ENCODE results near the gene GYS1. TPM values are rescaled to one million over a fixed set of nuclear protein-coding genes. Genes with fewer than 3 reads are reported as not detected.

Gene GYS1
- total RNA-seq, 1 experiment from 2014 or later: 38.6 TPM

DNA sequence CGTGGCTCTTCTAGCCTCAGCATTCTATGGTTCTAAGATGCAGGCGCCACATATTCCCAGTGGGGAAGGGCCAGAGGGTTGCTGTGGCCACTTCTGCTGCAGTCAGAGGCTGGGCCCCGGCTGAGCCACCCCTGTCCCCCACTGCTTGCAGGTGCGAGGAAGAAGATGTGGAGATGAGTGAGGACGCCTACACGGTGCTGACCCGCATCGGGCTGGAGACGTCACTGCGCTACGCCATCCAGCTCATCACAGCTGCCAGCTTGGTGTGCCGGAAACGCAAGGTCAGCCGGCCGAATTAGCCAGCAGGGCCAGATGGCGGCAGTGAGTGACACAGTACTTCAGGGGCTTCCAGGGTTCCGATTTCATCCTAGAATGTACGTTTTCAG lies 21.8 kb upstream of the GYS1 start:
- ATAC-seq: no peak
- no peaks in the 10 kb centered on the region for H3F3A ChIP-seq (ENCODE audit: low read length, unreplicated experiment)
- H3K4me3 ChIP-seq (ENCODE audit: low read length): no peak overlapping the region
- no peaks in the 10 kb centered on the region for H4K20me1 ChIP-seq (ENCODE audit: low read length)
- no peak overlapping the region for H3K9ac ChIP-seq (ENCODE audit: low read length)
- H3K36me3 ChIP-seq (ENCODE audit: low read depth, low read length): no peaks in the 10 kb centered on the region
- no peaks in the 10 kb centered on the region for H3K27me3 ChIP-seq (ENCODE audit: low read length)
- no peak for DNase-seq
- no peaks in the 10 kb centered on the region for H3K9me3 ChIP-seq (ENCODE audit: low read length)
- ChIA-PET POLR2A (ENCODE audit: unreplicated experiment) (no interaction called here), CTCF (no interaction called here)
- no peak overlapping the region for H3K4me2 ChIP-seq (ENCODE audit: low read length)
- no peak overlapping the region for H3K27ac ChIP-seq (ENCODE audit: low read length)
- no peaks in the 10 kb centered on the region for H3K79me2 ChIP-seq (ENCODE audit: low read length)
- no TSS peak for BruUV-seq (replicated peaks)
- TF ChIP-seq EZH2phosphoT487 (IDR thresholded peaks at IDR 0.05; ENCODE audit: borderline replicate concordance, low read length): no peak
- TF ChIP-seq, protein P1, sequence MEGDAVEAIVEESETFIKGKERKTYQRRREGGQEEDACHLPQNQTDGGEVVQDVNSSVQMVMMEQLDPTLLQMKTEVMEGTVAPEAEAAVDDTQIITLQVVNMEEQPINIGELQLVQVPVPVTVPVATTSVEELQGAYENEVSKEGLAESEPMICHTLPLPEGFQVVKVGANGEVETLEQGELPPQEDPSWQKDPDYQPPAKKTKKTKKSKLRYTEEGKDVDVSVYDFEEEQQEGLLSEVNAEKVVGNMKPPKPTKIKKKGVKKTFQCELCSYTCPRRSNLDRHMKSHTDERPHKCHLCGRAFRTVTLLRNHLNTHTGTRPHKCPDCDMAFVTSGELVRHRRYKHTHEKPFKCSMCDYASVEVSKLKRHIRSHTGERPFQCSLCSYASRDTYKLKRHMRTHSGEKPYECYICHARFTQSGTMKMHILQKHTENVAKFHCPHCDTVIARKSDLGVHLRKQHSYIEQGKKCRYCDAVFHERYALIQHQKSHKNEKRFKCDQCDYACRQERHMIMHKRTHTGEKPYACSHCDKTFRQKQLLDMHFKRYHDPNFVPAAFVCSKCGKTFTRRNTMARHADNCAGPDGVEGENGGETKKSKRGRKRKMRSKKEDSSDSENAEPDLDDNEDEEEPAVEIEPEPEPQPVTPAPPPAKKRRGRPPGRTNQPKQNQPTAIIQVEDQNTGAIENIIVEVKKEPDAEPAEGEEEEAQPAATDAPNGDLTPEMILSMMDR (conservative IDR thresholded peaks at IDR 0.05; ENCODE audit: low read depth, low read length): no peak
- TF ChIP-seq EZH2 (IDR thresholded peaks at IDR 0.05; ENCODE audit: low read length, unreplicated experiment): no peak
- intact Hi-C loops (cut with micrococcal nuclease): no loop called here
- H2AFZ ChIP-seq (ENCODE audit: low read length): no peak overlapping the region
- no peaks in the 10 kb centered on the region for H3K9me2 ChIP-seq (replicated peaks; ENCODE audit: low read length)
- H3K4me1 ChIP-seq (ENCODE audit: insufficient read depth, low read length): peaks cover 10% of the 10 kb centered on the region; the same call in 1 of the 2 replicates

DNA sequence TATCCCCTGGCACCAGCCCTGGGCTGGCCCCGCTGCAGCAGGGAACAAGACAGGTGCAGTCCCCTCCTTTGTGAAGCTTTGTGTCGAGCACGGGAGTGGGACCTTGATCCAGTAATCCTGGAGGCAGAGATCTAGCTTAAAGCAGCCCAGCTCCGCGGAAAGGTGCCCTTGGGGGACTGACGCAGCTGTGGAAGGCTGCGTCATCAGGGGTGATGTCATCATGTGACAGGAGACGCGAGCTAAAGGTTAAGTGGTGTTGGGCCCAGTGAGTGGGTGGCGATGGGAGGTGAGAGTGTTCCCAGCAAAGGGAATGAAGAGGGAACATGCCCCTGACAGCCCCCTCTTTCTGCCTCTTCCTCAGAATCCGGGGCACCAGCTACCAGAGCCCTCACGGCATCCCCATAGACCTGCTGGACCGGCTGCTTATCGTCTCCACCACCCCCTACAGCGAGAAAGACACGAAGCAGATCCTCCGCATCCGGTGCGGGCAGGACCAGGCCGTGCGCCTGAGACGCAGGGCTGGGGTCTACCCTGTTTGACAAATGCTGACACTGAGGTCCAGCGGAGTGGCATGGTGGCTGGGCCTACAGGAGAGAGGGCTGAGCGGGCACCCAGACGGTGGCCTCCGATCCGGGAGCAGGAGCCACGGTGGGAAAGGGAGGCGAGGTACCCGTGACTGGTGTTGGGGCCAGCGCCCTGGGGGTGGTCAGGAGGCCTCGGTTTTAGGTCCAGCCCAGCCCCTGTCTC lies 21.2 kb upstream of the GYS1 start:
- H3K4me1 ChIP-seq (ENCODE audit: insufficient read depth, low read length): peaks cover 7% of the 10 kb centered on the region; the same call in 1 of the 2 replicates
- H3K79me2 ChIP-seq (ENCODE audit: low read length): no peaks in the 10 kb centered on the region
- intact Hi-C loops (cut with micrococcal nuclease): no loop called here
- H3F3A ChIP-seq (ENCODE audit: low read length, unreplicated experiment): no peaks in the 10 kb centered on the region
- DNase-seq: no peak
- H3K36me3 ChIP-seq (ENCODE audit: low read depth, low read length): peaks cover 3% of the 10 kb centered on the region; the same call in 1 of the 2 replicates
- ChIA-PET CTCF (no interaction called here), POLR2A (ENCODE audit: unreplicated experiment) (no interaction called here)
- no peak overlapping the region for H2AFZ ChIP-seq (ENCODE audit: low read length)
- no peak overlapping the region for H3K4me2 ChIP-seq (ENCODE audit: low read length)
- no peak overlapping the region for H3K9ac ChIP-seq (ENCODE audit: low read length)
- H3K9me3 ChIP-seq (ENCODE audit: low read length): no peaks in the 10 kb centered on the region
- H3K27ac ChIP-seq (ENCODE audit: low read length): no peak overlapping the region
- no peak for TF ChIP-seq EZH2 (IDR thresholded peaks at IDR 0.05; ENCODE audit: low read length, unreplicated experiment)
- no peak for TF ChIP-seq EZH2phosphoT487 (IDR thresholded peaks at IDR 0.05; ENCODE audit: borderline replicate concordance, low read length)
- TF ChIP-seq, protein P1 (conservative IDR thresholded peaks at IDR 0.05; ENCODE audit: low read depth, low read length): no peak
- no peaks in the 10 kb centered on the region for H4K20me1 ChIP-seq (ENCODE audit: low read length)
- H3K27me3 ChIP-seq (ENCODE audit: low read length): no peaks in the 10 kb centered on the region
- no peak overlapping the region for H3K4me3 ChIP-seq (ENCODE audit: low read length)
- no TSS peak for BruUV-seq (replicated peaks)
- ATAC-seq: no peak
- H3K9me2 ChIP-seq (replicated peaks; ENCODE audit: low read length): no peaks in the 10 kb centered on the region

DNA sequence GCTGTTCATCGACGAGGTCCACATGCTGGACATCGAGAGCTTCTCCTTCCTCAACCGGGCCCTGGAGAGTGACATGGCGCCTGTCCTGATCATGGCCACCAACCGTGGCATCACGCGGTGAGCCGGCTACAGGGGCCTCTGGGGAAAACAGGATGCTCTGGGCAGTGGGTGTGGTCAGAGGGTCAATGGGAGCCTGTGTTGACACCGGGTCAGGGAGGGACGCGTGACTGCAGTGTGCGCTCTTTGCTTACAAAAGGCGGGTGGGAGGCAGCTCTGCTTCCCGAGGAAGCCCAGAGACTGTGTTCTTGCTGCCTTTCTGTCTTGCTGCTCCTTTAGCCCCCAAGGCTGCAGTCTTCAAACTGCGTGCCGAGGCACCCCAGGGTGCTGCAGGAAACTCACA lies 18.1 kb upstream of the GYS1 start:
- Histone ChIP-seq H3K9me2 (replicated peaks; ENCODE audit: low read length) (no peaks in the 10 kb centered on the region), H3K4me2 (ENCODE audit: low read length) (no peak overlapping the region), H3K79me2 (ENCODE audit: low read length) (no peaks in the 10 kb centered on the region), H3K4me1 (ENCODE audit: insufficient read depth, low read length) (no peaks in the 10 kb centered on the region), H4K20me1 (ENCODE audit: low read length) (no peaks in the 10 kb centered on the region), H3K9ac (ENCODE audit: low read length) (no peak overlapping the region), H3K36me3 (ENCODE audit: low read depth, low read length) (peaks cover 3% of the 10 kb centered on the region; the same call in 1 of the 2 replicates), H3K4me3 (ENCODE audit: low read length) (no peak overlapping the region), H2AFZ (ENCODE audit: low read length) (no peak overlapping the region), H3K27me3 (ENCODE audit: low read length) (no peaks in the 10 kb centered on the region), H3K27ac (ENCODE audit: low read length) (no peak overlapping the region), H3F3A (ENCODE audit: low read length, unreplicated experiment) (no peaks in the 10 kb centered on the region), H3K9me3 (ENCODE audit: low read length) (no peaks in the 10 kb centered on the region)
- ATAC-seq (no peak), DNase-seq (no peak)
- ChIA-PET POLR2A (ENCODE audit: unreplicated experiment) (no interaction called here), CTCF (no interaction called here)
- no TSS peak for BruUV-seq (replicated peaks)
- intact Hi-C loops (cut with micrococcal nuclease): no loop called here
- TF ChIP-seq, protein P1 (conservative IDR thresholded peaks at IDR 0.05; ENCODE audit: low read depth, low read length): no peak
- TF ChIP-seq EZH2phosphoT487 (IDR thresholded peaks at IDR 0.05; ENCODE audit: borderline replicate concordance, low read length) (no peak), EZH2 (IDR thresholded peaks at IDR 0.05; ENCODE audit: low read length, unreplicated experiment) (no peak)

Data from PC-3 (cell line).